Muscle layer of duodenum (tissue), 2 donors: ENCODE results near the gene CFD.

Experiments
- H3K27ac ChIP-seq: one replicate; pipeline ENCODE4 v1.7.0; 2013; ENCODE audit warnings: mild to moderate bottlenecking, low read length
- H3K27me3 ChIP-seq: one replicate; pipeline ENCODE4 v1.7.0; 2013; ENCODE audit warnings: low read depth, mild to moderate bottlenecking, control low read depth, low read length
- H3K36me3 ChIP-seq, 2 donors: one replicate each; pipeline ENCODE4 v1.7.0; 2013; ENCODE audit warnings: low read length in 2 of 2, control low read depth in 1 of 2, mild to moderate bottlenecking in 1 of 2; ENCODE audit not compliant: insufficient read depth in 2 of 2, control insufficient read depth in 1 of 2
- H3K4me1 ChIP-seq, 2 donors: one replicate each; pipeline ENCODE4 v1.7.0; 2013; ENCODE audit warnings: low read length in 2 of 2, mild to moderate bottlenecking in 2 of 2, control low read depth in 1 of 2, moderate library complexity in 1 of 2; ENCODE audit not compliant: insufficient read depth in 2 of 2, control insufficient read depth in 1 of 2
- H3K4me3 ChIP-seq, 2 donors: one replicate each; pipeline ENCODE4 v1.7.0; 2013; ENCODE audit warnings: low read length in 2 of 2, low read depth in 1 of 2, mild to moderate bottlenecking in 1 of 2
- H3K9me3 ChIP-seq, 2 donors: one replicate each; pipeline ENCODE4 v1.7.0; 2013; ENCODE audit warnings: low read length in 2 of 2, control low read depth in 1 of 2, mild to moderate bottlenecking in 1 of 2; ENCODE audit not compliant: control insufficient read depth in 1 of 2
- donor health status: healthy.

Gene CFD

DNA sequence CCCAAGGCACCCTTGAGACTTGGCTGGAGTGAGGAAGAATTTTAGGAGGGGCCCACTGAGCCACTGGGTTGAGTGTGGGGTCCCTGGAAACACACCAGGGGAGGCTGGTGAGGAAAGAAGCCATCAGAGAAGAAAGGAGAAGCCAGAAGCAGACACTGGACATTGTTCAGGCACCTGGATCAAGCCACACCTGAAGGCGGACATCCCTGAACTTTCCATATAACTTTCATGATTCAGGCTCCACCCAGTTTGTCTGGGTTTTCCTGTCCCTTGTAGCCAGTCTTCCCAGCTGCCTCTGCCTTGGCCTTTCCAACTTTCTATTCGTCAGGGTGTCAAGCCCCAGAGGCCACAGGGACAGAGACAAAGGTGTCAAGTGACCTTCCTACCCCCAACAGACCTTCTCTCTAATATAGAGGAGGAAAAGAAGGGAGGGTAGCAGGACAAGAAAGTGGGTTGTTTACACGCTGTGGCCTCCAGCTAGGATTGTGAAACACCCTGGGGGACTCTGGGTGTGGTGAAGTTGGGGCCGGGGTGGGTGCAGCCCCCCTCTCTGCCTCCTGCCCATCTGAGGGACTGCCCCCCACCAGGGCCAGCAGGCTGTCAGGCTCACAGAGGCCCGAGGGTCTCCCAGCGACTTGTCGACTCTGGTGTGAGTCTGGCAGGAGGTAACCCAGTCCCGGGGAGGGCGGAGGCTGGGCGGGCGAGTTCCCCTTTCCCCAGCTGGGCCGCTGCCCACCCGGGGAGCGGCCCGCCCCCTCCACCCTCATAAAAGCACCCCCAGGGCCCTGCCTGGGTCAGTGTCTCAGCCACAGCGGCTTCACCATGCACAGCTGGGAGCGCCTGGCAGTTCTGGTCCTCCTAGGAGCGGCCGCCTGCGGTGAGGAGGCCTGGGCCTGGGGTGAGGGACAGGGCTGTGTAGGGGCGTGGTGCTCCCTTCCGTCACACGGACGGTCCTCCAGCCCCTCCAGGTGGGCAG is at the start of gene CFD:
Gene CFD (plus strand): TSS at position 797 of the 976 bp plus-strand sequence. CDS start 26 bp downstream, at position 823.
- no peaks in the 10 kb centered on the region for H3K9me3 ChIP-seq
- H3K27me3 ChIP-seq, result no peaks in the 10 kb centered on the region
- no peak within 1 kb of the TSS for H3K27ac ChIP-seq
- peak within 1 kb of the TSS; percentile 28 to 58 for H3K4me3 ChIP-seq
- no peaks in the 10 kb centered on the region for H3K36me3 ChIP-seq
- peaks cover 0 to 15% of the 10 kb centered on the region in 2 donors for H3K4me1 ChIP-seq

GRCh38 chr19:810077-810855 is 49.2 kb upstream of the CFD start:
- H3K27ac ChIP-seq, result no peak overlapping the region
- H3K9me3 ChIP-seq, result no peaks in the 10 kb centered on the region
- no peak overlapping the region for H3K4me3 ChIP-seq
- no peaks in the 10 kb centered on the region for H3K27me3 ChIP-seq
- peaks cover 42 to 78% of the 10 kb centered on the region in 2 donors for H3K36me3 ChIP-seq
- H3K4me1 ChIP-seq, result no peaks in the 10 kb centered on the region

DNA sequence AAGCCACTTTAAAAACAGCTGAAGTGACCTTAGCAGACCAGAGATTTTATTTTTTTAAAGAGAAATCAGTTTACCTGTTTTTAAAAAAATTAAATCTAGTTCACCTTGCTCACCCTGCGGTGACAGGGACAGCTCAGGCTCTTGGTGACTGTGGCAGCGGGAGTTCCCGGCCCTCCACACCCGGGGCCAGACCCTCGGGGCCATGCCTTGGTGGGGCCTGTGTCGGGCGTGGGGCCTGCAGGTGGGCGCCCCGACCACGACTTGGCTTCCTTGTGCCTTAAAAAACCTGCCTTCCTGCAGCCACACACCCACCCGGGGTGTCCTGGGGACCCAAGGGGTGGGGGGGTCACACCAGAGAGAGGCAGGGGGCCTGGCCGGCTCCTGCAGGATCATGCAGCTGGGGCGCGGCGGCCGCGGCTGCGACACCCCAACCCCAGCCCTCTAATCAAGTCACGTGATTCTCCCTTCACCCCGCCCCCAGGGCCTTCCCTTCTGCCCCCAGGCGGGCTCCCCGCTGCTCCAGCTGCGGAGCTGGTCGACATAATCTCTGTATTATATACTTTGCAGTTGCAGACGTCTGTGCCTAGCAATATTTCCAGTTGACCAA is 48.5 kb upstream of the CFD start:
- Histone ChIP-seq H3K27ac (no peak overlapping the region), H3K27me3 (no peaks in the 10 kb centered on the region), H3K4me1 (no peaks in the 10 kb centered on the region), H3K36me3 (peaks cover 38 to 71% of the 10 kb centered on the region in 2 donors), H3K4me3 (no peak overlapping the region), H3K9me3 (no peaks in the 10 kb centered on the region)

DNA sequence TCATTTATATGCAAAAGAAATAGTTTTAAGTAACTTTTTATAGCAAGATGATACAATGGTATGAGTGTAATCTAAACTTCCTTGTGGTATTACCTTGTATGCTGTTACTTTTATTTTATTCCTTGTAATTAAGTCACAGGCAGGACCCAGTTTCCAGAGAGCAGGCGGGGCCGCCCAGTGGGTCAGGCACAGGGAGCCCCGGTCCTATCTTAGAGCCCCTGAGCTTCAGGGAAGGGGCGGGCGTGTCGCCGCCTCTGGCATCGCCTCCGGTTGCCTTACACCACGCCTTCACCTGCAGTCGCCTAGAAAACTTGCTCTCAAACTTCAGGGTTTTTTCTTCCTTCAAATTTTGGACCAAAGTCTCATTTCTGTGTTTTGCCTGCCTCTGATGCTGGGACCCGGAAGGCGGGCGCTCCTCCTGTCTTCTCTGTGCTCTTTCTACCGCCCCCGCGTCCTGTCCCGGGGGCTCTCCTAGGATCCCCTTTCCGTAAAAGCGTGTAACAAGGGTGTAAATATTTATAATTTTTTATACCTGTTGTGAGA is 47.9 kb upstream of the CFD start:
- Histone ChIP-seq H3K27me3 (no peaks in the 10 kb centered on the region), H3K36me3 (peaks cover 36 to 65% of the 10 kb centered on the region in 2 donors), H3K4me1 (no peaks in the 10 kb centered on the region), H3K4me3 (no peak overlapping the region), H3K27ac (no peak overlapping the region), H3K9me3 (no peaks in the 10 kb centered on the region)

- Histone ChIP-seq H3K4me3 (no peak overlapping the region), H3K4me1 (no peaks in the 10 kb centered on the region), H3K27me3 (no peaks in the 10 kb centered on the region), H3K27ac (no peak overlapping the region), H3K9me3 (no peaks in the 10 kb centered on the region), H3K36me3 (peaks cover 30 to 59% of the 10 kb centered on the region in 2 donors)
Observed at GRCh38 chr19:812049-812746, 47.3 kb upstream of the CFD start.

- Histone ChIP-seq H3K36me3 (peaks cover 24 to 53% of the 10 kb centered on the region in 2 donors), H3K4me1 (no peaks in the 10 kb centered on the region), H3K27me3 (no peaks in the 10 kb centered on the region), H3K27ac (no peak overlapping the region), H3K4me3 (no peak overlapping the region), H3K9me3 (no peaks in the 10 kb centered on the region)
Observed at GRCh38 chr19:812747-813218, 46.7 kb upstream of the CFD start.

- Histone ChIP-seq H3K36me3 (peaks cover 21 to 47% of the 10 kb centered on the region in 2 donors), H3K9me3 (no peaks in the 10 kb centered on the region), H3K27ac (no peak overlapping the region), H3K4me1 (no peaks in the 10 kb centered on the region), H3K4me3 (no peak overlapping the region), H3K27me3 (no peaks in the 10 kb centered on the region)
Observed at GRCh38 chr19:813219-814151, 46.0 kb upstream of the CFD start.

GRCh38 chr19:814152-815078 is 45.0 kb upstream of the CFD start:
- Histone ChIP-seq H3K27me3 (no peaks in the 10 kb centered on the region), H3K9me3 (no peaks in the 10 kb centered on the region), H3K4me3 (no peak overlapping the region), H3K36me3 (peaks cover 21 to 39% of the 10 kb centered on the region in 2 donors), H3K27ac (no peak overlapping the region), H3K4me1 (no peaks in the 10 kb centered on the region)

DNA sequence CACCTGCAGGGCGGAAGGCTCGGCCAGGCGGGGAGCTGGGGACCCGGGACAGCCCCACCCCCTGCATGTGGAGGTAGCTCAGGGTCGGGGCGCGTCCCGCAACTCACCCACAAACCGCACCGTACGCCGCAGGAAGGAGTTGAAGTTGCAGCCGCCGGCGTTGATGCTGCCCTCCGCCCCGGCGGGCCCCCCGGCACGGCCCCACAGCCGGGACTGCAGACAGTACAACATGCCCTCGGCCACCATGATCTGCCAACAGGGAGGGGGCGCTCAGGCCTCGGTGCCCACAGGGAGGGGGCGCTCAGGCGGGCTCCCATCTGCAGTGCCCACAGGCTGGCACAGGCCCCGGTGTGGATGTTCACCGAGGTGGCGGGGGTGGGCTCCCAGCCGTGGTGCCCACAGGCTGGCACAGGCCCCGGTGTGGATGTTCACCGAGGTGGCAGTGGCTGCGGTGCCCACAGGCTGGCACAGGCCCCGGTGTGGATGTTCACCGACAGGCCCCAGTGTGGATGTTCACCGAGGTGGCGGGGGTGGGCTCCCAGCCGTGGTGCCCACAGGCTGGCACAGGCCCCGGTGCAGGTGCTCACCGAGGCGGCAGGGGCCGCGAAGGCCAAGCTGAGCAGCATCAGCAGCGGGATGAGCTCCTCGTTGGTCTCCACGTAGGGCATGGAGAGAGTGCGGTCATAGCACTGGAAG is 44.2 kb upstream of the CFD start:
- H3K27me3 ChIP-seq, result no peaks in the 10 kb centered on the region
- H3K36me3 ChIP-seq, result peaks cover 14 to 31% of the 10 kb centered on the region in 2 donors

More for the DNA sequence above, 44.2 kb upstream of the CFD start:
- Histone ChIP-seq H3K9me3 (no peaks in the 10 kb centered on the region), H3K4me1 (no peaks in the 10 kb centered on the region), H3K4me3 (no peak overlapping the region), H3K27ac (no peak overlapping the region)
